GM19240 (cell line): ENCODE data around the gene LMX1B.
"Not testable (repeated sequence)": the region's sequence is repeated elsewhere in the genome, so short reads cannot be mapped to it uniquely, and the experiment has no call there.

Experiments used
- DNase-seq: peaks from one replicate; pipeline ENCODE4 v3.0.0; 2011; ENCODE audit warnings: low spot score; ENCODE audit not compliant: insufficient read length

The LMX1B gene

DNA sequence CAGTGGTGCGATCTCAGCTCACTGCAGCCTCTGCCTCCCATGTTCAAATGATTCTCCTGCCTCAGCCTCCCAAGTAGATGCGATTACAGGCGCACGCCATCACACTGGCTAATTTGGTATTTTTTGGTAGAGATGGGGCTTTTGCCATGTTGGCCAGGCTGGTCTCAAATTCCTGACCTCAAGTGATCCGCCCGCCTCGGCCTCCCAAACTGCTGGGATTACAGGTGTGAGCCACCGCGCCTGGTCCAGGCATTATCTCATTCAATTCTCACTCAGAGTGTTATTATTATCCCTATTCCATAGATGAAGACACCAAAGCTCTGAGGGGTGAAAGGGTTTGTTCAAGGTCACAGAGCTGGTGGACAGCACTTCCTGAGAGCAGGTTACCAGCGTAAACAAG is 94.0 kb downstream of the LMX1B start:
- DNase-seq: not testable (repeated sequence)

DNA sequence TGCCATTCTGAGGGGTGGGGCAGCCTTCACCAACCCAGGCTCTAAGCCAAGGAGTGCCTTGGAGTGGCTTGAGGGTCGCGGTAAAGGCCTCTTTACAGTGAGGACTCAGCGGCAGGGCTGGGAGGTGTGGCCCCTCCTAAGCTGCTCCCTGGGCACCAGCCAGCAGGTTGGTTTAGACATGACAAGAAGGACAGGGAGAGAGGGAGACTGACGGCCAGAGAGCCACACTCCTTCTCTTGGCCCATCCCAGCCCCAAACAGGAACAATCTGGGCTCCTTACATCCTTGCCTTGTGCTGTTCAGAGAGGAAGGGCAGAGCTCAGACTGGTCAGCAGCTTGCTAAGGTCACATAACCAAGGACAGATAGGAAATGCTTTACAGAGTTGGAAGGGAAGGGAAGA is 94.5 kb downstream of the LMX1B start:
- DNase-seq: no peak

DNA sequence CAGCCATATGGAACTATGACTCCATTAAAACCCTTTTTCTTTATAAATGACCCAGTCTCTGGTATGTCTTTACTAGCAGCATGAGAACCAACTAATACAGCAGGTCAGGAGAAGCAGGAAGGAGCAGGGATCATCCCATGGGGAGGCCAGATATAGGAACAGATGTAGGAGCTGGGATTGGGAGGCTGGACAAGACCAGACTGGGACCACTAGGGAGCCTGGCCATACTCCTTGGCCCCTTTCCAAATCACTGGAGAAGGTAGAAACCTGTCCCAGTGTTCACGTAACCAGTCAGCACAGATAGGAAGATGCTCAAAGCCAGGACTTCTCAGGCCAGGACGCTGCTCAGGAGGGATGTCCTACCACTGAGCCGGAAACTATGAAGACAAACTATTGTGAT is 95.5 kb downstream of the LMX1B start:
- DNase-seq: no peak

DNA sequence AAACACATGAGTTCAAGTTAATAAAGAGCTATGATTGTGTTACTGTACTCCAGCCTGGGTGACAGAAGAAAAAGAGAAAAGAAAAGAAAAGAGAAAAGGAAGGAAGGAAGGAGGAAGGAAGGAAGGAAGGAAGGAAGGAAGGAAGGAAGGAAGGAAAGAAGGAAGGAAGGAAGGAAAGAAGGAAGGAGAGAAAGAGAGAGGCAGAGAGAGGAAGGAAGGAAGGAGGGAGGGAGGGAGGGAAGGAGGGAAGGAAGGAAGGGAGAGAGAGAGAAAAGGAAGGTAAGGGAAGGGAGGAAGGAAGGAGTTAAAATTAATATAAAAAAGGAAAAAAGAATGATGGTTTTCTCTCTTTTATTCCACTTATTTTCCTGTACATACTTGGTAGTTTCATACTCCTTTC is 101.7 kb downstream of the LMX1B start:
- DNase-seq: no peak

- DNase-seq: not testable (repeated sequence)
Measured at GRCh38 chr9:126717441-126717840, 103.7 kb downstream of the LMX1B start.

DNA sequence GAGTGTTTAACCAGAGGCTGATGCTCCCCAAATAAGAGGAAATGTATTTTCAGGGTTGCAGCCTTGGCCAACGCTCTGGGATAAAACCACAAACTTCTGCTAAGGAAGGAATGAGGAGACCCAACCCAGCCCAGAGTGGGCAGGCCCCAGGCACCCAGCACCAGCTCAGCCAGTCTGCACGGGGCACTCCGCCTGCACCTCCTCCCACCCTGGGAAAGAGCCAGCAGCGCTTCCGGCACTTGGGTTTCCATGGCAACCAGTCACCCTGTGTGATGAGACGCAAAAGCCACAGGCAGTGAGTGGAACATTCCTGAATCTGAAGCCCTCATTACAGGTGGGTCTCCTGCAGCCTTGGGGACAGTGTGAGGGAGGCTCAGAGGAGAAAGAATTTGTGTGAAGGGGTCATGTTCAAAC is 105.9 kb downstream of the LMX1B start:
- no peak for DNase-seq

DNA sequence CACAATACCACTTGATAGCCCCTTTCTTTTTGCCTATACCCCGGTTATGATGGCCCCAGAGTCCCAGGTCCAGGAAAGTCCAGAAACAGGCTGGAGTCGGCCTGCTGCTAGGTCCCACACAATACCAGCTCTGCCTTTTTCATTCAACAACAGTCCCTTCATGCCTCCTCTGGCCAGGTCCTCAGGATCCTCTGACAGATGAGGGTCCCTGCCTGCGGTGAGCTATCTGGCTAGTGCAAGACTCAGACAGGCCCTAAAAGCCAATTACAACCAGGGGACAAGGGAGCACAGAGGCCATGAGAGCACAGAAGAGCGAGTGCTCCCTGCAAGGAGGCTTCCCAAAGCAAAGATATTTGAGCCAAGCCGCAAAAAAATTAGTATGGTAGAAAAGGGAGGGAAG is 106.3 kb downstream of the LMX1B start:
- no peak for DNase-seq

- no peak for DNase-seq
Measured at GRCh38 chr9:126720661-126721563, 107.2 kb downstream of the LMX1B start.

- no peak for DNase-seq
Measured at GRCh38 chr9:126721564-126721981, 107.8 kb downstream of the LMX1B start.

DNA sequence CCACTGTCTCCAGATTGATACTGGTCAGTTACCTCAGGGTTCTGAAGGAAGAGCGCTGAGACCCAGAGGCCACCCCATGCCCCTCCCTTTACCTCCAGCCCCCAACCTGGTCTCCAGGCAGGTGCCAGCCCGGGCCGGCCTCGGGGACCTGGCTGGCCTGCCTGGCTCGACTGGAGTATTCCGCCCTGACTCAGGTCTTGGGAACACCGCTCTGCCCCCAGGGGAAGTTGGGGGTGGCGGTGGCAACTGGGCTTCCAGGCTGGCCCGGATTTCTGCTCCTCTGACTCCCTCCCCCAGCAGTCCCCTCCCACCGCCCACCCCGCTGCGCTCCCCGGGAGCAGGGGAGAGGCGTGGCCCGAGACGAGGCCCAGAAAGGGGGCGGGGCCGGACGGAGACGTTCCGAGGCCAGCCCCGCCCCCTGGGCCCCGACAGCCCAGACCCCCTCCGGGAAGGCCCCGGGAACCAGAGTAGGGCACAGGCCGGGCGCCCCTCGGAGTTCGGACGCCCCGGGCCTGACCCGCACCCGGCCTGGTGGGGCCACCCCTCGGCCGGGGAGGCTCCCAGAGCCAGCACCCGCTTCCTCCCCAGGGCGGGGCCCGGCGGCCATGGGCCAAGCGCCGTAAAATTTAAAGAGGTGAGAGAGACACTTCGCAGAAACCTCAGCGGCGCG is 108.7 kb downstream of the LMX1B start:
- DNase-seq: no peak

DNA sequence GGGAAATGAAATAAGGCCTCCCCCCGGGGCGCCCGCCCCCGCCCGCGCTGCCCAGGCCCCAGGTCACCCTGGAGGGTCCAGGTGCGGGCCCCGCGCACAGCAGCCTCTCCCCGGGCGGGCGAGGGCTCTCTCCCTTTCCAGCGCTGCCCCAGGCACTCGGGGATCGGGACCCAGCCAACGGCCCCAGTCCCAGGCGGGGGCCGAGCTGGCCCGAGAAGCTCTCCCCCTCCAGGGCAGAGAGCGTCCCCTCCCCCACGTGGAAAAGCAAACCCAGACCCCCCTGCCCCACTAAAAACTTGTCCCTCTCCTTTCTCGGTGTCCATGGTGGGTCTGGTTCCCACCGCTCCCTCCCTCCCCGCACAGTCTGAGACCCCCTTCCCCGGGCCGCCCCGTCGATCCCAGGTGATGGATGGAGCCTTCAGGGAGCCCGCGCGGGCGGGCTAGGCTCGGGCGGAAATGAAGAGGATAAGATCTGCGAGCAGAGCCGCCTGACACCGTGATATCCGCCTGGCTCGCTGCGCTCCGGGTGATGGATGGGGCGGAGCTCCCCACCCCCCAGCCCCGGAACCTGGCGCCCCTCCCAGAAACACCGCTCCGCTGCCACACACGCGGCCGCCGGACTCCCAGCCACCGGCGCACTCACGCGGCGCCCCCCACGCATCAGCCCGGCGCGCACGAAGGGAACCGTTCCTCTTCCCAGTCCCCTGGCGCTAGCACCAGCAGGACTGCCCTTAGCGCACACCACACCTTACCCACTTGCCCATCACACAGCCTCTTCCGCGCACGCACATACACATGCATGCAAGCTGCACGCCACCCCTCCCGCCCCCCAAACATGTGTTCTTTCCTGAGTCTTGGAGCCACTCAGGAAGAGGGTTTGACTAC is 109.4 kb downstream of the LMX1B start:
- DNase-seq: no peak

- DNase-seq: no peak
Measured at GRCh38 chr9:126723807-126724172, 110.1 kb downstream of the LMX1B start.

GRCh38 chr9:126724226-126724625 is 110.5 kb downstream of the LMX1B start:
- DNase-seq: no peak

GRCh38 chr9:126725485-126725884 is 111.8 kb downstream of the LMX1B start:
- DNase-seq: not testable (repeated sequence)

GRCh38 chr9:126728210-126728609 is 114.5 kb downstream of the LMX1B start:
- not testable (repeated sequence) for DNase-seq

- DNase-seq: not testable (repeated sequence)
Measured at GRCh38 chr9:126730592-126730991, 116.9 kb downstream of the LMX1B start.

DNA sequence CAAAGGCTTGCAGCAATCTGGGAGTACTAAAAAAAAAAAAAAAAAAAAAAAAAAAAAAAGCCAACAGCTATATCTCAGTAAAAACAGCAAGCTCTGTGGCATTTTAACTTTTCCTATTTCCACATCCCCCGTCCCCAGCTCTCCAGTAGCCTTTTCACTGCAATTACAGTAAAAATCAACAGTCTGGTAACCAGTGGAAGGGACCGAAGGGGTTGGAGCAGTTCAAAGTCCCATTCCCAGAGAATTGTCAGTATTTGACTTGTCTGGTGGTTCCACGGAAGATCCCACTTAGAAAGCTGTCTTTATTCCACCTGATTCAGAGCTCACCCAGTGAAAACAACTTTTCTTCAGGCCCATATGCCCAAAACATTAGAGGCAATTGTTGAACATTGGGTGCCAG is 119.3 kb downstream of the LMX1B start:
- no peak for DNase-seq

- no peak for DNase-seq
Measured at GRCh38 chr9:126734877-126735276, 121.1 kb downstream of the LMX1B start.

DNA sequence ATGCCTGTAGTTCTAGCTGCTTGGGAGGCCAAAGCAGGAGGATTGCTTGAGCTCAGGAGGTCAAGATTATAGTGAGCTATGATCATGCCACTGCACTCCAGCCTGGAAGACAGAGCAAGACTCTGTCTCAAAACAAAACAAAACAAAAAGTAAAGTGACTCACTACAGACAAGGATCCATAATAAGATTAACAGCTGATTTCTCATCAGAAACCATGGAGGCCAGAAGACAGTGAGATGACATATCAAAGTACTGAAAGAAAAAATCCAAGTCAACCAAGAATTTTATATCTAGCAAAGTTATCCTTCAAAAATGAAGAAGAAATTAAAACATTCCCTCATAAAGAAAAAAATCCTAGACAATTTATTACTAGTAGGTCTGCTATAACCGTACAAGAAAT is 121.8 kb downstream of the LMX1B start:
- no peak for DNase-seq

GRCh38 chr9:126738553-126738952 is 124.8 kb downstream of the LMX1B start:
- DNase-seq: no peak

GRCh38 chr9:126743041-126743440 is 129.3 kb downstream of the LMX1B start:
- DNase-seq: no peak
